ENCODE data around the gene GJC1. TPM values are rescaled to one million over a fixed set of nuclear protein-coding genes. Genes with fewer than 3 reads are reported as not detected.
"Not testable (repeated sequence)": the region's sequence is repeated elsewhere in the genome, so short reads cannot be mapped to it uniquely, and the experiment has no call there.

GJC1 gene
- total and polyA plus RNA-seq, 3 donors from 2014 or later = 16.9 to 21.0 (median 19.3) TPM

DNA sequence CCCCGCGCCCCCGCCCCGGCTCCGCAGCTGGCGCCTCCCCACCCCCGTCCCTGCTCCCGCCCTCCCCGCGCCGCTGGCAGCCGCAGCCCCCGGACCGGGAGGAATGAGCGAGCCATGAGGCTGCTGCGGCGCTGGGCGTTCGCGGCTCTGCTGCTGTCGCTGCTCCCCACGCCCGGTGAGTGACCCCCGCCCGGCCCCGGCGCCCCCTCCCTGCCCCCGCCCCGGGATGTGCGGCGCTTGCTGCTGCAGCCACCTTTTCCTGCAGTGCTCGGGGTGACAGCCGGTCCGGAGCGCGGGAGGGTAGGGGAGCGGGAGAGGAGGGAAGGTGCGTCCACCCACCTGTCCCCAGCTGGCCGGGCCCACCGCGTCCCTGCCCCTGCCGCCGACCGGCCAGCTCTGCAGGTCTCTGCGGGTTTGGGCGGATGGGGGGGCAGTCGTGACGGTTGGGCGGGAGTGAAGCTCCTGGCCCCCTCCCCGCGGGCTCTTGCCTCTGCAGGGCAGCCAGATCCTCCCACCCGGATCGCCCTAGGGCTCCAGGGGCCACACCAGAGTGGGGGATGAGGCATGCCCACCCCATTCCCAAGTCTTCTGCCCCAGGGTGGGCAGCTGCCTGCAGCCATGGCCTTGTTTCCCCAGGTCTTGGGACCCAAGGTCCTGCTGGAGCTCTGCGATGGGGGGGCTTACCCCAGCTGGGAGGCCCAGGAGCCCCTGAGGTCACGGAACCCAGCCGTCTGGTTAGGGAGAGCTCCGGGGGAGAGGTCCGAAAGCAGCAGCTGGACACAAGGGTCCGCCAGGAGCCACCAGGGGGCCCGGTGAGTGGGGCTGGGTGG is 70.8 kb downstream of the GJC1 start:
- peaks cover 9% of the 10 kb centered on the region for H3K4me1 ChIP-seq
- H3K36me3 ChIP-seq (ENCODE audit: low read depth, missing control alignments) = no peaks in the 10 kb centered on the region
- TF ChIP-seq, protein P1, sequence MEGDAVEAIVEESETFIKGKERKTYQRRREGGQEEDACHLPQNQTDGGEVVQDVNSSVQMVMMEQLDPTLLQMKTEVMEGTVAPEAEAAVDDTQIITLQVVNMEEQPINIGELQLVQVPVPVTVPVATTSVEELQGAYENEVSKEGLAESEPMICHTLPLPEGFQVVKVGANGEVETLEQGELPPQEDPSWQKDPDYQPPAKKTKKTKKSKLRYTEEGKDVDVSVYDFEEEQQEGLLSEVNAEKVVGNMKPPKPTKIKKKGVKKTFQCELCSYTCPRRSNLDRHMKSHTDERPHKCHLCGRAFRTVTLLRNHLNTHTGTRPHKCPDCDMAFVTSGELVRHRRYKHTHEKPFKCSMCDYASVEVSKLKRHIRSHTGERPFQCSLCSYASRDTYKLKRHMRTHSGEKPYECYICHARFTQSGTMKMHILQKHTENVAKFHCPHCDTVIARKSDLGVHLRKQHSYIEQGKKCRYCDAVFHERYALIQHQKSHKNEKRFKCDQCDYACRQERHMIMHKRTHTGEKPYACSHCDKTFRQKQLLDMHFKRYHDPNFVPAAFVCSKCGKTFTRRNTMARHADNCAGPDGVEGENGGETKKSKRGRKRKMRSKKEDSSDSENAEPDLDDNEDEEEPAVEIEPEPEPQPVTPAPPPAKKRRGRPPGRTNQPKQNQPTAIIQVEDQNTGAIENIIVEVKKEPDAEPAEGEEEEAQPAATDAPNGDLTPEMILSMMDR (IDR thresholded peaks at IDR 0.05) = no peak
- TF ChIP-seq POLR2A (IDR thresholded peaks at IDR 0.05) = no peak
- H3K27ac ChIP-seq = no peak overlapping the region
- intact Hi-C loops (cut with DNase I; ENCODE audit: low total_unique reads) = no loop called here
- peak overlapping the region; percentile 29 to 49 for H3K4me3 ChIP-seq
- DNase-seq = no peak
- WGBS, 2 donors = 7 to 18% methylated on average over 3 to 17 of the region's 60 CpGs
- H3K27me3 ChIP-seq = no peaks in the 10 kb centered on the region
- H3K9me3 ChIP-seq = no peaks in the 10 kb centered on the region

- Histone ChIP-seq H3K36me3 (ENCODE audit: low read depth, missing control alignments) (no peaks in the 10 kb centered on the region), H3K4me3 (peak within 1 kb of the TSS; percentile 47 to 49), H3K4me1 (peaks cover 9% of the 10 kb centered on the region), H3K9me3 (no peaks in the 10 kb centered on the region), H3K27ac (no peak within 1 kb of the TSS), H3K27me3 (no peaks in the 10 kb centered on the region)
- intact Hi-C loops (cut with DNase I; ENCODE audit: low total_unique reads) = no loop called here
- 11 to 27% methylated on average over 6 to 37 of the region's 74 CpGs for WGBS, 2 donors
- no peak for DNase-seq
- TF ChIP-seq POLR2A (IDR thresholded peaks at IDR 0.05) = no peak
- TF ChIP-seq, protein P1 (IDR thresholded peaks at IDR 0.05) = no peak
Observed at GRCh38 chr17:44758414-44759085, 71.5 kb downstream of the GJC1 start, which contains the start of gene ADAM11. ADAM11 (plus strand) TSS chr17:44758988; CDS start chr17:44759200, 212 bp downstream.

DNA sequence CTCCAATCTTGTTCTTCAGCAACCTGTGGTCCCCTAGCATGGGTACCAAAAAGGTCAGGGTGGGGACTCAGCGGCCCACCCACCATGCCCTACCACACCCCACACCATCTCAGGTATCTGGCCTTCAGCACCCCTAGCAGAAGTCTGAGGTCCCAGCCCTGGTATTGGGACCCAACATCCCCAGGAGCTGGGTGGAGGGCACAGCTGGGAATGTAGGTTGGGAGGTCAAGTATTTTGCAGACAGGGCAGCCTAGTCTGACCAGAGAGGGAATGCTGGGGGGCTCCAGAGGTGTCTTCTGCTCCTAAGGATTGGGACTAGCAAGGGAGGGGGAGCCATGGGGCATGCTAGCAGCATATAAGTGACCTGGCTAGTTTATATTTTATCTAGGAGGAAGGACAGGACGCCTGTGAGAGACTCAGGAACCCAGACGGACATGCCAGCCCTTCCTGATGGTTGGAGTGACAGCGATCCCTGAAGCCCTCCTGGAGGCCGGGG is 72.1 kb downstream of the GJC1 start:
- H3K36me3 ChIP-seq (ENCODE audit: low read depth, missing control alignments) = no peaks in the 10 kb centered on the region
- H3K27me3 ChIP-seq = no peaks in the 10 kb centered on the region
- peaks cover 9% of the 10 kb centered on the region for H3K4me1 ChIP-seq
- H3K4me3 ChIP-seq = peak overlapping the region in 1 of 2 donors; percentile 47
- intact Hi-C loops (cut with DNase I; ENCODE audit: low total_unique reads) = no loop called here
- DNase-seq = no peak
- H3K27ac ChIP-seq = no peak overlapping the region
- TF ChIP-seq POLR2A (IDR thresholded peaks at IDR 0.05) = no peak
- TF ChIP-seq, protein P1 (IDR thresholded peaks at IDR 0.05) = no peak
- no peaks in the 10 kb centered on the region for H3K9me3 ChIP-seq
- 63 to 65% methylated on average over 2 to 5 of the region's 5 CpGs for WGBS, 2 donors

- H3K4me3 ChIP-seq = no peak overlapping the region
- H3K27me3 ChIP-seq = no peaks in the 10 kb centered on the region
- no peaks in the 10 kb centered on the region for H3K9me3 ChIP-seq
- intact Hi-C loops (cut with DNase I; ENCODE audit: low total_unique reads) = no loop called here
- WGBS, 2 donors = 58 to 84% methylated on average over 6 to 10 of the region's 10 CpGs
- TF ChIP-seq POLR2A (IDR thresholded peaks at IDR 0.05) = no peak
- TF ChIP-seq, protein P1 (IDR thresholded peaks at IDR 0.05) = no peak
- DNase-seq = no peak
- H3K4me1 ChIP-seq = peaks cover 9% of the 10 kb centered on the region
- H3K36me3 ChIP-seq (ENCODE audit: low read depth, missing control alignments) = no peaks in the 10 kb centered on the region
- H3K27ac ChIP-seq = no peak overlapping the region
Observed at GRCh38 chr17:44757045-44757917, 72.8 kb downstream of the GJC1 start.

DNA sequence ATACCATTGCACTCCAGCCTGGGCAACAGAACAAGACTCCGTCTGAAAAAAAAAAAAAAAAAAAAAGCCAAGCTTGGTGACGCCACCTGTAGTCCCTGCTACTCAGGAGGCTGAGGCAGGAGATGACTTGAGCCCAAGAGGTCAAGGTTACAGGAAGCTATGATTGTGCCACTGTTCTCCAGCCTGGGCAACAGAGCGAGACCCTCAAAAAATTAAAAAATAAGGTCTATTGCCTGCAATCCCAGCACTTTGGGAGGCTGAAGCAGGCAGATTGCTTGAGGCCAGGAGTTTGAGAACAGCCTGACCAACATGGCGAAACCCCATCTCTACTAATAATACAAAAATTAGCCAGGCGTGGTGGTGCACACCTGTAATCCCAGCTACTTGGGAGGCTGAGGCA is 74.9 kb downstream of the GJC1 start:
- H3K27ac ChIP-seq; H3K4me1 ChIP-seq; H3K27me3 ChIP-seq; intact Hi-C loops (cut with DNase I; ENCODE audit: low total_unique reads); H3K4me3 ChIP-seq; H3K9me3 ChIP-seq; DNase-seq; H3K36me3 ChIP-seq (ENCODE audit: low read depth, missing control alignments): not testable (repeated sequence)
- whole genome bisulfite sequencing, 2 donors = 88 to 90% methylated on average over 5 of the region's 5 CpGs

Data from testis (tissue), 3 donors.